GM21737 (cell line): Measurements from ENCODE around the gene STAT3.
"Not testable (repeated sequence)": the region's sequence is repeated elsewhere in the genome, so short reads cannot be mapped to it uniquely, and the experiment has no call there.

Experiments used
- ATAC-seq: cut with Tn5 transposase; IDR thresholded peaks from one replicate; pipeline ENCODE4 v1.9.1; 2021; ENCODE audit warnings: mild to moderate bottlenecking, moderate library complexity; ENCODE audit not compliant: unreplicated experiment

Gene STAT3

DNA sequence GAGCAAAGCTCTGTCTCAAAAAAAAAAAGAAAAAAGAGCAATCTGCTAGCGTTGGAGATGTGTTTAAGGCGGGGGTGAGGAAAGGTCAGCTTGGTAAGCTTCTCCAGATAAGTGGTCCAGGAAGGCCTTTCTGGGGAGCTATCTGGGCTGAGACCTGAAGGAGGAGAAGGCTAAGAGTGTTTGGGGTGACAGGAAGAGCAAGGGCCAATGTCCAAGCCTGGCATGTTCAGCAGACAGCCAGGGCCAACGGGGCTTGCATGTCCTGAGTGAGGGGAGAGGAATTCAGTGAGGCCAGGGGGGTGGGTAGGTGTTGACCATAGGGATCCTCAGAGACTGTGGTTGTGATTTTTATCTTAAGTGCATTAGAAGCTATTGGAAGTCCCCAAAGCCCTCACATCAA is 84.5 kb downstream of the STAT3 start:
- ATAC-seq: no peak

DNA sequence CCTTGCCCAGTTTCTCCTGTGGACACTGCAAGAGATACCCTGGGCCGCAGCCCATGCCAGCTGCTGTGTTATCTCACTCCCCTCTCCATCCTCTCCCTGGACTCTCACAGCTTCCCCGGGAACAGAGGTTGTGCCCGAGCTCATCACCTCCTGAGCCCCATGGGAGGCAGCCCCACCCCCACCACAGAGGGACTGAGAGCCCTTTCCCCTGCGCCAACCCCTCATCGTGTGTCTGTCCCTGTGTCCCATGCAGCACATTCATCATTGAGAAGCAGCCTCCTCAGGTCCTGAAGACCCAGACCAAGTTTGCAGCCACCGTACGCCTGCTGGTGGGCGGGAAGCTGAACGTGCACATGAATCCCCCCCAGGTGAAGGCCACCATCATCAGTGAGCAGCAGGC is 87.2 kb downstream of the STAT3 start:
- ATAC-seq: no peak

DNA sequence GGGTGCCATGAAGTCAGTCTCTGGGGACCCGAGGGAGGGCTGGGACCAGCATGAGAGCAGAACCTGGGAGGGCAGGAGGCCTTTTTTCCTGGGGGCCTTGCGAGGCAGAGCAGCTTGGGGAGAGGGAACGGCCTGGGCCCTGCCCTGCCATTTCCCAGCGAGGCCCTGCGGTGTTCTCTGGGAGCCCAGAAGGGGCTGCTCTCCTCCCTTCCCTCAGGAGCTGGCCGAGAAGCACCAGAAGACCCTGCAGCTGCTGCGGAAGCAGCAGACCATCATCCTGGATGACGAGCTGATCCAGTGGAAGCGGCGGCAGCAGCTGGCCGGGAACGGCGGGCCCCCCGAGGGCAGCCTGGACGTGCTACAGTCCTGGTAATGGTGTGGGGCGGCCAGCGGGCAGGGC is 88.3 kb downstream of the STAT3 start:
- ATAC-seq: not testable (repeated sequence)

DNA sequence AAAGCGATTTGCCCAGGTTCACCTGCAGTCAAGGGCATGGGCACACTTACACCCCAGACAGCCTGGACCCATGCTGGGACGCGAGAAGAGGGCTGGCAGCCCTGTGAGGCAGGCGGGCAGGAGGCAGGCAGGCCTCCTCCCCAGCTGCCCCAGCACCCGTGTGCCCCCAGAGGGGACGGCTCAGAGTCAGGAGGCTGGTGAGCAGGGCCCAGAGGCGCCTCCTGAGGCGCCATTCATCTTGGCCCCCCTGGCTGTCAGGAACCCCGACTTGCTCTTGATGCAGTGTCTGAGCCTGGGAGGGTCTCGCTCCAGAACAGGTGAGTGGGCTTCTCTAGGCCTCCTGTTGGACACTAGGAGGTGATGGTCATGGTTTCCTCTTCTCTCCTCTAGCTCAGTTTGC is 88.9 kb downstream of the STAT3 start:
- ATAC-seq: not testable (repeated sequence)

DNA sequence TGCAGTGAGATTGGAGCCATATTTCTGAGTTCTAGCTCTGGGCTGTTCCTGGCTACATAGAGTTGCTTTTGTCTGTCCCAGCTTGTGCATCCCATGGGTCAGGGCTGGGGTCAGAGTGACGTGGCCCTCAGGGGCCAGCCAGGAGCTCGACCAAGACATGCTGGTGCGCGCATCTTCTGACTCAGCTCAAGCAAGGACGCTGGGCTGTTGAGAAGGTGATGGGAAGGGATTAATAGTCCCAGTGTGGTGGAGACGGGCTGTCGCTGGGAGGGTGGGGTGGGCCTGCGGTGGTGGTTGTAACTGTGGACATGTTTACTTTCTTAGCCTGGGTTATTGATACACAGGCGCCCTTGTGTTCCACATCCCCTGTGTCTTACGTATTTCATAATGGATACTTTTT is 90.5 kb downstream of the STAT3 start:
- not testable (repeated sequence) for ATAC-seq

DNA sequence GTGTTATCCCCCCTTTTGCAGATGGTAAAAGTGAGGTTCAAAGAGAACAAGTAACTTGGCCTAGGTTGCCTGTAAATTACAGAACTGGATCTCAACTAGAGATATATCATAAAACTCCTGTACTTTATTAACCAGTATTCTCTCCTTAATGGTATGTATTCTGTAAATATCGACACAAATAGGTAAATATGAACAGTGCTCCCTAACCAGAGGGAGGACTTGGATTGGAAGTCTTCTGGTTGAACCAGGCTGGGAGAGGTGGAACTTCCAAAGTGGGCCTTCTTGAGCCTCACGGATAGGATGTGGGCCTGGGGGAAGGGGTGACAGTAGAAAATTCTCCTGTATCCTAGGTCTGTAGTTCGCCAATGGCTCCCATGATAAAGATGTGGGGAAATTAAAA is 92.2 kb downstream of the STAT3 start:
- no peak for ATAC-seq

DNA sequence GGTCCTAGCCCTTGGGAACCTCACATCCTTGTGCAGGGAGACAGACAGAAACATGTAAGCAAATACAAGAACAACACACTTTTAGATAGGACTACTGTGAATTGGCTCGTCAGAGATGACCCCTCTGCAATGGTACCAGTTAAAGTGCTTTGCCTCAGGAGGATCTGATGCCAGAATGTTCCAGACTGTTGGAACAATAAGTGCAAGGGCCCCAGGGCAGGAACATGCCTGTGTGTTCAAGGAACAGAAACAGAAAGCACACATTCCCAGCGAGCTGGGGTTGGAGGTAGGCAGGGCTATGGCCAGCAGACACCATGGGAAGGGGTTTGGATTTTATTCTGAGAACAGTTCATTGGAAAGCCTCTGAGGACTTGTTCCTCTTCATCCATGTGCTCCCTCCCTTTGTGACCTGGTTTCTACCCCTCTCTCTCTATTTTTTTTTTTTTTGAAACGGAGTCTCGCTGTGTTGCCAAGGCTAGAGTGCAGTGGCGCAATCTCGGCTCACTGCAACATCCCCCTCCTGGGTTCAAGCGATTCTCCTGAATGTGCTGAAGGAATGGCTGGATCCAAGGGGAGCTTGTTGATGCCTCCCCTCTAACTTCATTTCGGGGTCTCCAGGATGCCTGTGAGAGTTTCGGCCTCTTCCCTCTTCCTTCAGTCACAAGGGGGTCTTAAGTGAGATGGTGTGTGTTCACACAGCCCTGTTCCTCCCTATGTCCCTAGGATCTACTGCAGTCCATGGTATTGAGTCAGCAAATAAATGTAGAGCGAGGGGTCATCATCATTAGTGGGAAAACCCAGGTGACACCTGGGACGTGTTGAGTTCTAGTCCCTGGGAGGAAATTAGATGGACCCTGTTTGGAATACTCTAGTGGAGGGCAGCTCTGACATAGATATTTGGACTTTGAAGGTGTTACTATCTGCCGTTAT is 93.5 kb downstream of the STAT3 start:
- no peak for ATAC-seq

DNA sequence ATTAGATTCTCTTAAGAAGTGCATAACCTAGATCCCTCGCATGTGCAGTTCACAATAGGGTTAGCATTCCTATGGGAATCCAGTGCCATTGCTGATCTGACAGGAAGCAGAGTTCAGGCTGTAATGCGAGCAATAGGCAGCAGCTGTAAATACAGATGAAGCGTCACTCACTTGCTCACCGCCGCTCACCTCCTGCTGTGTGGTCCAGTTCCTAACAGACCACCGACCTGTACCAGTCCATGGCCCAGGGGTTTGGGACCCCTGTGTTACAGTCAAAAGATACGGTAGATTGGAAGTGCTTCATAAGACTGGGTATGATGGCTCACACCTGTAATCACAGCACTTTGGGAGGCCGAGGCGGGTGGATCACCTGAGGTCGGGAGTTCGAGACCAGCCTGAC is 97.1 kb downstream of the STAT3 start:
- no peak for ATAC-seq

DNA sequence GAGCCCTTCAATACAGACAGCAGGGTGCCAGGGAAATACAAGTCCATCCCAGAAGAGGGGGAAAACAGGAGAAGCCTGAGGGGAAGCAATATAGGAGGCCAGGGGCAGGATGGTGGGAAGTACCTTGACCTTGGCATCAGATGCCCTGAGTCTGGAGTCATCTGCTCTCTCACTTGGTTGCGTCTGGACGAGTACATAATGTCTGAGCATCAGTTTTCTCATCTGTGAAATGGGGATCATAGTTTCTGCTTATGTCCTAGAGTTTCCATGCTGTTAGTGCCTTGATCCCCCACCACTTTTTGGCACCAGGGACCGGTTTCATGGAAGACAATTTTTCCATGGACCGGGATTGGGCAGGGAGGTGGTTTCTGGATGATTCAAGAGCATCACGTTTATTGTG is 97.7 kb downstream of the STAT3 start:
- ATAC-seq: no peak

DNA sequence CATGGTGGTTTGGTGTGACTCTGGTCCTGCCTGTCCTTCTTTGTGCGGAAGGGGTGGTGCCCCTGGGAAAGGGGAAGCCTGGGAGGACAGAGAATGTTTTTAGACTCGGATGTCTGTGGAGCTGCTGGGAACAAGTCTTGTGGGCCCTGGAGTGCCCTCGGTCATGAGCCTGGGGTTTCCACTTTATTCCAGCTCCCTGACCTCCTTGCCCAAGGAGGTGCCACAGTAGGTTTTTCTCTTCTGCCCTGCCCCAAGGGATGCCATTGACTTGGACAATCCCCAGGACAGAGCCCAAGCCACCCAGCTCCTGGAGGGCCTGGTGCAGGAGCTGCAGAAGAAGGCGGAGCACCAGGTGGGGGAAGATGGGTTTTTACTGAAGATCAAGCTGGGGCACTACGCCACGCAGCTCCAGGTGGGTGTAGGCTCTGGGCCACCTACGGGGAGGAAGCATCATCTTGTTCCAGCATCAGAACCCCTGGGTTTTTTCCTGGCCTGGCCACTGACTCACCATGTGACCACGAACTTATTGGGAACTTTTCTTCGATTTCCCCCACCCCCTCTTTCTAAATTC is 98.5 kb downstream of the STAT3 start:
- no peak for ATAC-seq

DNA sequence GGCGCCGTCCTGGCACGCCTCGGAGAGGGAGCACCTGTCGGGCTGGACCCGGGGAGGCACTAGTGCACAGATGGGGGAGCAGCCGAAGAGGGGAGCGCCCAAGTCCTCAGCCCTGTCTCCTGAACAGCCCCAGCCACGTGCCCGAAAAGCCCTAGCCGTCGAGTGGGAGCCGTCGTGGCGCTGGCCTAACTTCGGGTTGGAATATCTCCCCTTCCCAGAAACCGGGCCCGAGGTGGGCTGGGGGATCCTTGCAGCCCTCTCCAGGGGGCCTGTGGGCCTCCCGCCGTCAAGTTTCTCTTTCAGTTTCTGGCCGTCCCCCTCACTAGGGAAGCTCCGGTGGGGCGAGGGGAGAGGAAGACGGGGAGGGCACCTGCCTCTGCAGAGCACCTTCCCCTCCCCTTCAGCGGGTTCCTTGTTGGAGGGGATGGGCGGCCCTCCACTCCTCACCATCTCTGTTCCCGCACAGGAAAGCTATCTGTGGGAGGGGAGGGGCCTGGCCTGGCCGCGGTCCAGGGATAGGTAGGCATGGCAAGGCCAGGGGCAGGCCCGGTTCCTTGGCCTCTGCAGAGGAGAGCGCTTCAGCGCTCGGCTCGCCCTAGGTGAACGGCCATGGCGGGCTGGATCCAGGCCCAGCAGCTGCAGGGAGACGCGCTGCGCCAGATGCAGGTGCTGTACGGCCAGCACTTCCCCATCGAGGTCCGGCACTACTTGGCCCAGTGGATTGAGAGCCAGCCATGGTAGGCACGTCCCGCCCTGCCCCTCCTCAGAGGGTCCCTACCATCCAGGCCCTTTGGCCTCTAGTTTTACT is 99.2 kb downstream of the STAT3 start:
- no peak for ATAC-seq

DNA sequence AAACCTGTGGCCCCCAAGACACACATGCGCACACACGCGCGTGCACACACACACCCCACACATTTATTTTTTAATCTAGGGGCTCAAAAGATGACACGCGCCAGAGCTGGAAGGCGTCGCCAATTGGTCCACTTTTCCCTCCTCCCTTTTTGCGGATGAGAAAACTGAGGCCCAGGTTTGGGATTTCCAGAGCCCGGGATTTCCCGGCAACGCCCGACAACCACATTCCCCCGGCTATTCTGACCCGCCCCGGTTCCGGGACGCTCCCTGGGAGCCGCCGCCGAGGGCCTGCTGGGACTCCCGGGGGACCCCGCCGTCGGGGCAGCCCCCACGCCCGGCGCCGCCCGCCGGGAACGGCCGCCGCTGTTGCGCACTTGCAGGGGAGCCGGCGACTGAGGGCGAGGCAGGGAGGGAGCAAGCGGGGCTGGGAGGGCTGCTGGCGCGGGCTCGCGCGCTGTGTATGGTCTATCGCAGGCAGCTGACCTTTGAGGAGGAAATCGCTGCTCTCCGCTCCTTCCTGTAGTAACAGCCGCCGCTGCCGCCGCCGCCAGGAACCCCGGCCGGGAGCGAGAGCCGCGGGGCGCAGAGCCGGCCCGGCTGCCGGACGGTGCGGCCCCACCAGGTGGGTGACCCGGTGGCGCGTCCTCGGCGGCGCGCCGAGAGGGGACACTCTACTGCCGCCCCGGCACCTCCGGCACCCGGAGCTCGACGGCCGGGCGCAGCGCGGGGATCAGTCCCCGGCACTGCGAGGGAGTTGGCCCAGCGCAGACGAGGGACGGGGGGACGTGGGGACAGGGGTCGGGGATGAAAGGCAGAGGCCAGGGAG is 100.1 kb downstream of the STAT3 start, which contains the start of gene STAT5A:
Gene STAT5A, plus strand, starts transcription at position 522 of the 826 bp plus-strand sequence. CDS start 914 bp downstream, outside the sequence.
- no peak for ATAC-seq

DNA sequence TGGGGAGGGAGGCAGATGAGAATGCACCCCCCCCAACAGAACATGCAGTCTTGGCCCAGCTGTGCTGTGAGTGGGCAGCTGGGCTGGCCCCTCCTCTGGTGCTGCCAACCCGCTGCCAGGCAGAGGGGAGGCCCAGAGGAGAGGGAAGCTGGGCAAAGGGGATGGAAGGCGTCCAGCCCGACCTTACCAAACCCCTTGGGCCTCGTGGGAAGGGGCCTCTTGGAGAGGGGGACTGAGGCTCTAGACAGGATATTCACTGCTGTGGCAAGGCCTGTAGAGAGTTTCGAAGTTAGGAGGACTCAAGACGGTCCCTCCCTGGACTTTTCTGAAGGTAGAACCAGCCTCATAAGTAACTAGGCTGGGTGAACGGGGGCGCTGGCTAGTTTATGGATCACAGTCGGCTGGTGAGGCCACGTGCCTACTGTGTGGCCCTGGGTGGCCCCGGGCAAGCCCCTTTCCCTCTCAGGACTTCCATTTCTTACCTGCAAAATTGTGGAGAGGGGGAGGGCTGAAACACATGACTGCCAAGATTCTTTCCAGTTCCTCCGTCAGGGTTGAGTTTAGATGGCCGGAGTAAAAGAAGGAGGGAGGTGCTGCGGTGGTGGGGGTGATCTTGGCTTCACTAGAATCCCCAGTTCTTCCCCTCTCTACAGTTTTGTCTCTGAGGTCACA is 100.8 kb downstream of the STAT3 start:
- no peak for ATAC-seq

DNA sequence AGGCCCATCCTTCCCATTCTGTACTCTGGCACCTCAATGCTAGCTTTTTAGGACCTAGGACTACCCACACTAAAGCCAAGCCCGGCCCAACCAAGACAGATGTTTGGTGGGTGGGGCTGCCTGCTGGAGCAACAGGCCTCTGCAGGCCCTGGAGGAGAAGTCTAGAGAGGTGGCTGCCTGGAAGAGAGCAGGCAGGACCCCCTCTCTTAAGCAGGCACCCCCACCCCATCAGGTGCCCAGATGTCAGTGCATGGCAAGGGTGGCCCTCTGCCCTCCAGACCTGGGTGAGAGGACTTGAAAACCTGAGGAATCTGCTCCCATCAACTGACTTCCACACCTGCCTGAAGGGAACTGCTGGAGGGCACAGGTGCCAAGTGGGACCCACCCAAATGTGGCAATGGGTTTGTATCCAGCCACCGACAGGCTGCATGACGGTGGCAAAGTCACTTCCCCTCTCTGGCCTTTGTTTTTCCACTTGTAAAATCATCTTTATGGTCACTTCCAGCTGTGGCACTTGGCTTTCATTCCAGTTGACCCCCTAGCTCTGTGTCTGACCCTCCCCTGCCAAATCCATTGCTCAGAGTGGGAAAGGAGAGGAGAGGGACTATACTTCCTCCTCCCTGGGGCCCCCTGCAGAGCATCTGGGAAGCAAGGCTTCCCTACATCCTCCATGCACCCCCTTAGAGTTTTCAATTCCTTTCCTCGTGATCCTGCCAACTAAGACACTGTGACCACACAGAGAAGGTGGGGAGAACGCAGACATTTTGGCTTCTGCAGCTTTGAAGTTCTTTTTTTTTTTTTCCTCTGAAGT is 101.6 kb downstream of the STAT3 start:
- no peak for ATAC-seq

DNA sequence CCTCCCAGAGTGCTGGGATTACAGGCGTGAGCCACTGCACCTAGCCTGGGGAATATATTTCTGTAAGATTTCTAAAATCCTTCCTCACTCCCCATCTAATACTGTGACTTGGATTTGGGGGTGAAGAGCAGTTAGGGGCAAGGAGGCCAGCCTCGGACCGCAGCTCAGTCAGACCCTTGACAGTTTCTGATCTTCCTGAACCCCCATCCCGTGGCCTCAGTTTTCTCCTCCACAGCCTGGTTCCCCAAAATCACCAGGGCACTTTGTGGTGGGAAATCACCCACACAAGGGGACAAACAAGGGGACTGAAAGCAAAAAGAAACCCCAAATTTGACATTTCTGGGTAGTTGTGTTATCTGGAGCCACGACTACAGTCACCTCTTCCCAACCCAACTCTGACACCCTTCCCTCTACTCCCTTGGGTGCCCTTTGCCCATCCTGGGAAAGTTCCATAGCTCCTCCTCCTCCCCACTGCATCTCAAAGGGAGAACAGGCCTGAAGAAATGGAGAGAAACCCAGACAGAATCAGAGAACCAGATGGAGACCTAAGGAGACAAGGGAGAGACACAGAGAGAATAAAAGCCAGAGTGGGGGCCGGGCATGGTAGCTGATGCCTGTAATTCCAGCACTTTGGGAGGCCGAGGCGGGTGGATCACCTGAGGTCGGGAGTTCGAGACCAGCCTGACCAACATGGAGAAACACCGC is 102.7 kb downstream of the STAT3 start:
- no peak for ATAC-seq

DNA sequence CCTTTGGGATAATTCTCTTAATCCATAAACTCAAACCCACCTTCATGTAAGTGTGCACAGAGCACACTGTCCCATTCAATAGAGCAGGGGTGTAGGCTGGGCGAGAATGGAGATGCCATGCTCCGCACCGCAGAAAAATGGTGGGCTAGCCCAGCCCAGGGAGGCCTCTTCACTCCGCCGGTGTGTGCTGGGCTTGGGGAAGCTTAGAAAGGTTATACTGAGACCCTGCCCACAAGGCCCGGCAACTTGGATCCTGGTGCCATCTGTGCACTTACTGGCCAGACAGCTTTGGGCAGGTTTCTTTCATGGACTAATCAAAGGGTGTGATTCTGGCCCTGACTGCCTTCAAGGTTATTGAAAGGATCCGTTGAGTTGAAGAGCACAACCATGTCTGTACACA is 103.7 kb downstream of the STAT3 start:
- ATAC-seq: no peak

DNA sequence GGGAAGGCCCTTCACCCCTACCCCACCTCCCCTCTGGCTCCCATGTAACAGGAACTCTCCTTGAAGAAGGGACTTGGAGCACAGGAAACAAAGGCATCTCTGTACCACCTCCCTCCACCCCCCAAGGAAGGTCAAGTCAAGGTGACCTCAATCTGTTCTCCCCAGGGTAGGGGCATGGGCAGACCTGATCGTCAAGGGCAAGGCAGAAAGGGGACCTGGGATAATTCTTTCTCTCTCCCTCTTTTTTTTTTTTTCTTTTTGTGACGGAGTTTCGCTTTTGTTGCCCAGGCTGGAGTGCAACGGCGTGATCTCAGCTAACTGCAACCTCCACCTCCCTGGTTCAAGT is 104.2 kb downstream of the STAT3 start:
- no peak for ATAC-seq

DNA sequence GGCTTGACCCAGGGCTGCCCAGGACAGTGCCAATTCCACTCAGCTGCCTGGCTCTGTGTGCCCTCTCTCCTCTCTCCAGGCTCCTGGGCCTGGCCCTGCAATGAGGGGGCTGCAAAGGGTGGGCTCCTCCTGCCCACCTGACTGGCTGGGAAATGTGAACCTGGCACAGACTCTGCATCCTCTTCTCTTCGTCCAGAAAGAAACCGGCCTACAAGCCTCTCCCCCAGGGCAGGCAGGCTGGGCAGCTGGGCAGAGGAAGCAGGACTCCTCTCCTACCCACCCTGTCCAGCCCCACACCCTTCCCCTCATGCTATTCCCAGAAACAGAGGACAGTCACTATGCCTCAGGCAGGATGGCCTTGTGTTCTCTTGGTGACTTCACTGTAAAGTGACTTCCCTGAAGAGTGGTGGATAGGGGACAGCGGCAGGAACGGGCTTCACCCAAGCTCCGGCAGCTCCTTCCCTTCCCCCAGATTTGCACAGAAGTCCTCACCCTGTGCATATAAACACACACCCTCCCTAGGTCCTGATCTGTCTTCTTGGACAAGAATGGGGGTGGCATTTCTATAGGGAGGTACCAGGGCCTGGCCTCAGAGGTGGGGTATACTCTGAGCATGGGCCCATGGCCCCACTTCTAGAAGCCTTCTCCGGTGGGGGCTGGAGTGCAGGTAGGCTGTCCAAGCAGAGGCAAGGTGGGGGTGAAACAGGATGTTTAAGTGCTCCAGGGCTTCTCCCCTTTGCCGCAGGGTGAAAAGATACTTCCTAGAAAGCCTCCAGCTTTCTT is 104.8 kb downstream of the STAT3 start:
- no peak for ATAC-seq
